Muscle of arm (tissue), 12 donors: ENCODE results near the gene FRY. TPM values are rescaled to one million over a fixed set of nuclear protein-coding genes. Genes with fewer than 3 reads are reported as not detected.

ENCODE experiments used
- DNase-seq: peaks from one replicate; pipeline ENCODE4 v3.0.0-alpha.2; 2013
- polyA plus RNA-seq, 12 donors: library from polyadenylated mRNA; unstranded; fragments of 120-200 nt; gene quantifications; one replicate each; pipeline ENCODE4 v1.2.1, GENCODE V29; 2013; ENCODE audit not compliant: insufficient read length in 12 of 12

FRY gene
- polyA plus RNA-seq, 12 donors = 23.6 to 55.7 (median 48.1) TPM; not detected in 1

DNA sequence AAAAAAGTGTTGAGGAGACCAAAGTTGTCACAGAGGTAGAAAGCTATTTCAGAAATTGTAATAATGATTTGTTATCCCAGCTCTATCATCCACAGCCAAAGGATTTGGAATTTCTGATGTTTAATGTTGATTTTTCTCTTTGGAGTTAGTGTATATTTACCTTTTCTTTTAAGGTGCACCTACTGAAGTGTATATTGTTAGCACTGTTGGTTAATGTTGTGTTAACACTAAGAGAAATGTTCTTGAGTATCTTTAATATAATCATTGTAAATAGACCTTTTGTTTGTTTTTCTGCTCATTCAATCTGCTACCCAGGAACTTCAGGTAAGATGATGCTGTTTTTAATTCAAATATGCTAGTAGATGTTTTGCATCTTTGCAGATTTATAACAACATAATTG lies 226.1 kb downstream of the FRY start:
- DNase-seq = no peak

DNA sequence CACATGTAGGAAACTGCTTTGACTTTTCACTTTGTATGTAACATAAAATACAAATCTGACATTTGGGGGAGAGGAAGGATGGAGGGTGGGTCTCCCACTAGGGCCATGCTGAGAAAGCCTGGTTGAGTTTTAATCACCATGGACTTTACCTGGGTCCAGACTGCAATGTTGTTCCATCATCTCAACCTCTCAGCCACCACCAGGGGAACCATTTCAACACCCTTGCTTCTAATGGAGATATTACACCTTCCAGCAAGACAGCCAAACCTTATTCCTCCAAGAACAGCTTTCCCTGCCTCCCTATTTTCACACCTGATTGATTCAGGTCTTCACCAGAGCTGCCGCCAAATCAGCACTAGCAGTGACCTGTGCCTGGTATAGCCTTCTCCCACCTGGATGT lies 227.5 kb downstream of the FRY start:
- DNase-seq = no peak

GRCh38 chr13:32261567-32261966 lies 230.0 kb downstream of the FRY start:
- peak; percentile 72 for DNase-seq

DNA sequence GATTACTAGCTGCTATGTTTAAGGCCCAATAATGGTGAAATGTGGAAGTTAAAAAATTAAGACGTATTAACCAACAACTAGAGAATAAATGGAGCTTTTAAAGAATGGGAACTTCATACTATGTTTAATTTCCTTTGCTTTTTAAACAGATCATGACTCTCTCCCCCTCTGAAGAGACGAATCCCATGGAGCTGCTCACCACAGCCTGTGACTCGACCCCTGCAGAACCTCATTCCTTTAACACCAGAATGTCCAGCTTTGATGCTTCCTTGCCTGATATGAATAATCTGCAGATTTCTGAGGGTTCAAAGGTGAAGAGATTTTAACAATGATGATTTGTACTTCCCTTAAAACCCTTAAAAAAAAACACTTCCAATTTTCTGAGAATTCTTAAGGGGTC lies 230.6 kb downstream of the FRY start:
- no peak for DNase-seq

DNA sequence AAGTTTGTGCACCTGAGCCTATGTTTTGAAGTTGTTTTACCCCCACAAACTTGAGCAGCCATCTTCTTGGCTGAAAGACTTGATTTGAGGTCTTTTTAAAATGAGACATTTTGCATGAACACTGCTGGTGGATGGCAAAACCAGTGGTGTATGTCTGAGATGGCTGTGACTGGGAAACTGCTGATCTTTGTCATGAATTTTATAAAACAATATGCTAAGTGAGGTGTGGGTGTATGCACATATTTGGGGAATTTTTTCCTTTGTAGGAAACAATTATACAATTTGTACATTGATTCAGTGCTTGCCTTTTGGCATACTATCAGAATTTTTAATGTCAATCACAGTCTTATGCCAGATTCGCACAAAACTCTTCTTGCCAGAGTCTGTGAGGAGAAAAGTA lies 231.0 kb downstream of the FRY start:
- no peak for DNase-seq

DNA sequence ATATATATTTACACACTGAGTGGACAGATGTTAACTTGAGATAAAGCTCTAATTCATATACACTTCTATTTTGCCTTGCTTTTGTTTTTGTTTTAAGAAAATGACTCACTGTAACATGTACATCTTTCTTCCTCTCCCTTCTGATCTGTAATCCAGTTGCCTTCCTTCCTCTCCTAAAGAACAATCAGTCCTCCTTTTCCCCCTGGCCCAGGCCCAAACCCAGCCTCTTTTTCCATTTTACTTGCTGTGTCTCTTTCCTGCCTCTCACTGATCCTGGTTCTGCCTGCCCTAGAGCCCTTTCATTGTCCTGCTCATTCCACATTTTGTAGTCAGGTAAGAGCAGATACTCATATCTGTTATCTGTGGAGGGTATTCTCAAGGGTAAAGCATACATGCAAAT lies 232.8 kb downstream of the FRY start:
- no peak for DNase-seq

DNA sequence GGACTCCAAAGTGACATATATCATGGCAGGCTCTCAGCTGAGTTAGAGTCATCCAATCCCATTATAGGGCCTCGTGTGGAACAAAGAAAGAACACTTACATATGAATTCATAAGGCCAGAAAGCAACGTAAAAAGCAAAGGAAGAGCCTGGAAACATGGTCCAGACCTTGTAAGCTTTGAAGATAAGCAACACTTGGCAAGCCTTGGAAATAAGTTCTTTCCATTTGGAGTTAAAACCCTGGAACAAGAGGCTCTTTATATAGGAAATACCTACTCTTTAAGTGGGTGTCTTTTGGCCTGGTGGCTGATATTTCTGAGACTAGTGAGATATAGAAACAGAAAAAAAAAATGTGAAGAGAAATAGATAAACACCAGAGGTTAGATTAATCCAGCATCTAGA lies 234.2 kb downstream of the FRY start:
- DNase-seq = no peak

GRCh38 chr13:32266130-32266529 lies 234.6 kb downstream of the FRY start:
- DNase-seq = no peak

GRCh38 chr13:32267836-32268439 lies 236.4 kb downstream of the FRY start:
- no peak for DNase-seq

DNA sequence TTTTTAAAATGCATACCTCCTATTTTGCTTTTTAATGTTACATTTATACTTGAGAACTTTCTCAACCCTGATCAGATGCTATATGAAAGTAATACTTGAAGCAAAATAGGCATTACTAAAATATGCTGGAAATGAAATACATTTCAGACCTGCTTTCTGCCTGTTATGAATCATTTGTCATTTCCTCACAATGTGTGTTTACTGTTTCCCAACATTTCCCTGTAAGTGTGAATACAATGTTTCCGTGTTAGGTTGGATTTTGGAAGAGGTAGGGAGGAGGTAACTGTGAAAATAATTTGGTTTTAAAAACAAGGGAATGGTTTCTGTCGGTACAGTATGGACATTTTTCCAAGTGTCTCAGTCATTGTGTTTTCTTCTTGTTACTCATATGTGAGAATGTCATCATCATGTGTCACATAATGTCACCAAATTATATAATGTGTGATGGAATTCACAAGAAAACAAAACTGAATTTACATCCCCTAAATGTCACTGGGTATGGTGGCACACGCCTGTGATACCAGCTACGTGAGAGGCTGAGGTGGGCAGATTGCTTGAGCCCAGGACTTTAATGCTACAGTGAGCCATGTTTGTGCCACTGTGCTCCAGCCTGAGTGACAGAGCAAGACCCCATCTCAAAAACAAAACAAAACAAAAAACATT lies 240.6 kb downstream of the FRY start:
- DNase-seq = no peak

DNA sequence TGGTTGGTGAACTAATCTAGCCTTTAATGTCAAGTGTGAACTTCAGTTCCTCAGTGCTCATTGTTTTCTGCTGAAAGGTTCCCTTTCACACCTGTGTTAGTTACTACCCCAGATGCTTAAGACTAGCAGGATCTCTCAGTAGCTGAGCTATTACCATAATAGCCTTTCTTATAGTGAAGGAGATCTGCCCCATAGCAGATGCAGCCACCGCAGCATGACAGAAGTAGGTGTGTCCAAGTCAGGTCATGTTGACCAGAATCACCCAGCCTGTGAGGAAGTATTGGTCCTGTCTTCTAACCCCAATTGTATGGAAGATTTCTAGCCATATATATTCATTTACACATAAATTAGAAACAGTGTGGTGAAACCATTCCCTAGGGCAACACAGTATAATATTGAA lies 246.3 kb downstream of the FRY start:
- no peak for DNase-seq

DNA sequence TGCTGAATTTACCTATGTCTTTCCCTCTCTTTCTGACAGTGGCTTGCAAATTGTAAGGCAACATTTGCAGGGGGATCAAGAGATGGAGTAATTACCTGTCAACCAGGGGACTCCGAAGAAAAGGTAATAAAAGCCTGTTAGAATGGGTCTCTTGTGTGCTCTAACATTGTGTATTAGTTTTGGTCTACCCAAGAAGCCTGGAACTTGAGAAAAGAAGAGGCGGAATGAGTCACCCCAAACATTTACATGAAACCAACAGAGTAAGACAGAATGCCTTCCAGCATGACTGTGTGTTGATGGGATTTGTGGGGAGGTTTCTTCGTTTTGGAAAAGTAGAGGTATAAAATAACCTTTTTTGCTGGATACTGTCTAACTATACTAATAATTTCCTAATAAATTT lies 246.9 kb downstream of the FRY start:
- DNase-seq = no peak

GRCh38 chr13:32281096-32281495 lies 249.5 kb downstream of the FRY start:
- DNase-seq = no peak

GRCh38 chr13:32282096-32282711 lies 250.6 kb downstream of the FRY start:
- DNase-seq = no peak

DNA sequence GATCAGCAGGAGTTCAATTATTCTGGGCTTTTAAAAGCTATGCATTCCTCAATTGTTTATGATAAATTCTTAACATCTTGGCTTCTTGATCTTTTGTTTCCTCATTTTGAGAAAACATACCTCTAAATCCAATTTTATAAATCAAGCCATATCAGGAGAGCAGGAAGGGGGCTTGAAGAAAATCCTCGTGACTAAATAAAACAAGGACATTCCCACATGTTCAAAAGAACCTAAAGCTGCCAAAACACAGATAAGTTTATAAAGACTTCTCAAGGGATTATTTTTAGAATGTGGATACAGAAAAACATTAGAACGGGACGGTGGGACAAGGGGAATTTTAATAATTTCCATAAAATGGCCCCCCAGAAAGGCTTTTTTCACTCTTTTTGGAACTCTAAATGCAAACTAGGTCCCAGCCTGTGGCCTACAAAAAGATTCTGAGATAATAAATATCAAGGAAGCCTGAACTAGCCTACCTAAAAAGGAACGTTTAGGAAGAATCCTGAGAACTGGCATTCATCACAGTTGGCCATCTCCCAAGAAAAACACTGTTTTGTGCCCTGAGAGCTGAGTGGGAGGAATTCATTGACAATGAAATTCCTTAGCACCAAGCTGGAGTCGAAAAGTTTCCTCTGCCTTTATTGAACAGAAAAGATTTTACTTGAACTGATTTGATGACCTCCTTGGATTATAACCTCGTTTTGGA lies 253.5 kb downstream of the FRY start:
- DNase-seq = no peak

GRCh38 chr13:32285633-32285965 lies 254.0 kb downstream of the FRY start:
- no peak for DNase-seq

DNA sequence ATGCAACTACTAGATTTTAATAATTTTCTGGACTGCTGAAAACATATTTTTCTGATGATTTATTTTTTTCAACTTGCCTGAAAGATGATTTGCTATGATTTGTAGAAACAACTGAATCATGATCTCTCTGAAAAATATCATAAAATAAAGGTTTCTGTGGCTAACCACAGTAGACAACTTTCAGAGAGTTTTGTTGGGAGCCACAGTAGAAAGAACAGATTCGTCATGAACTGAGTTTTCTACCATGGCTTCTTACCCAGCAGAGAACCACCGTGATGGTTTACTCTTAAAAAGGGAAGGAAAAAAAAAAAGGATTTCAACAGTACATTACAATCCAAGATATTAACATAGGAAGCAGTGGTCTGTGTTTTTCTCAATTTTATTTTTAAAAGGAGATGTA lies 265.6 kb downstream of the FRY start:
- DNase-seq = no peak

GRCh38 chr13:32298695-32299094 lies 267.1 kb downstream of the FRY start:
- no peak for DNase-seq

DNA sequence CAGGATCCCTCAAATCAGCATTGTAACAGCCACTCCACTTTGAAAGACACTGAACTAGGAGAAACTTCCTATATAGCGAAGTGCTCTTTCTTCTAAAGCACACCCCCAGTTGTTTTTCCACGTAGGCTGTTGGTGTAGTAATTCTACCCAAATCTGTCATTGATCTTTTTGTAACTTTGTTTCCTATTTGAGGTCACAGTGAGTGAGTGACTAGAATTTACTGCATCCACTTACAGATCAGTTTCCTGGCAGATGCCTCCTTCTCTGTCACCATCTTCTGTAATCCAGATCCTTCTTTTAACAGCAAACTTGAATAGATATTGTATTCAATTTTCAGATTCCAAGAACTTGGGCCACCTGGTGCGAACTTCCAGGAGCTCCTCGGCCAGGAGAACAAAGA lies 268.3 kb downstream of the FRY start:
- no peak for DNase-seq

DNA sequence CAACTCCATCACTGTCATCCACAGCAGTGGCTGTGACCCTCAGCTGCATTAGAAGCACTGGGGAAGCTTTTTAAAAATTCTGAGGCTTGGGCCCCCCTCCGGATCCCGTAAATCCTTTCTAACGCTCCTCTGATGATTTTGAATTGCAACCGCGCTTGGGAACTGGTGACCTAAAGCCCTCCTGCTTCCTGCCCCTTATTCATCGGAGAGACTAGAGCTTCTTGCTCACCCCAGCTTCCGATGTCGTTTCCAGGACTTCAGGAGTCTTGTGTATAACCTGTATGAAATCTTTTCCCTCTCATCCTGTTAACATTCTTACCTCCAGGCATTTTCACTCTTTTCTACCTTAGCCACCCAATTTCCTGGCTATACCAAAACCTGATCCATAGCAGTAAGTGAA lies 268.8 kb downstream of the FRY start:
- no peak for DNase-seq

- DNase-seq = no peak
Observed at GRCh38 chr13:32300920-32301319, 269.3 kb downstream of the FRY start.

DNA sequence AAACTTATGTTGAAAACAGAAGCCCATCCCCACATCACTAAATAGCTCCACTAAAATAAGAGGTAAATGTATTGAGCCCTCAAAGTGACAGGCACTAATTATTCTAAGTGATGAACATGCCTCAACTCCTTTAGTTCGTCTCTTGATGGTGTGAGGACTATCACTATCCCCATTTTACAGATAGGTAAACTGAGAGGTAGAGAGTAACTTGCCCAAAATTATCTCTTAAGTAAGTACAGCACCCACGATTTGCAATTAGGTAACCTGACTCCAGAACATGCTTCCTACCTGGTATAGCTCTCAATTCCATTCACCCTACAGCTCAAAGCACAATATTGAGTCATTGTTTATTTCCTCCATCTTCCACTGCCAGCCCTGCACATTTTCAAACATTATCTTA lies 270.9 kb downstream of the FRY start:
- no peak for DNase-seq

DNA sequence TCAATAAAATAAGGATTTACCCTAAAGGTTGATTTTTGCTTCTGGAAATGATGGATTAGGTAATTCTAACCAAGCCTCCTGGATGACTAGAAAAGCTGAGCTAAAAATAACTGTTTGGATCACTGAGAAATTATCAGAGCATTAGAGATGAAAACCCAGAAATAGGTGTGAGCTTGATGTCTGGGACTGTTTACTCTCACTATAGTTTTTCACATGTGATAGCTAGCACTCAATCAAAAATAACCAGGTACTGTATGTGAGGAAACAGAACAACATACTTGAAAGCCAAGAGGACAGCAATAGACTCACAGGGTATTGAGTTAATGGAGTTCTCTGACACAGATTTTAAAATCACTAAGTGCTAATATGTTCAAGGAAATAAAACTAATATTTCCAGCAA lies 274.1 kb downstream of the FRY start:
- DNase-seq = no peak
